HG03108 (cell line): ENCODE measurements around the gene ZNF23.
"Not testable (repeated sequence)": the region's sequence is repeated elsewhere in the genome, so short reads cannot be mapped to it uniquely, and the experiment has no call there.

Source experiments
- ATAC-seq: cut with Tn5 transposase; IDR thresholded peaks from one replicate; pipeline ENCODE4 v1.9.1; 2021; ENCODE audit warnings: moderate library complexity; ENCODE audit not compliant: unreplicated experiment

ZNF23 gene

DNA sequence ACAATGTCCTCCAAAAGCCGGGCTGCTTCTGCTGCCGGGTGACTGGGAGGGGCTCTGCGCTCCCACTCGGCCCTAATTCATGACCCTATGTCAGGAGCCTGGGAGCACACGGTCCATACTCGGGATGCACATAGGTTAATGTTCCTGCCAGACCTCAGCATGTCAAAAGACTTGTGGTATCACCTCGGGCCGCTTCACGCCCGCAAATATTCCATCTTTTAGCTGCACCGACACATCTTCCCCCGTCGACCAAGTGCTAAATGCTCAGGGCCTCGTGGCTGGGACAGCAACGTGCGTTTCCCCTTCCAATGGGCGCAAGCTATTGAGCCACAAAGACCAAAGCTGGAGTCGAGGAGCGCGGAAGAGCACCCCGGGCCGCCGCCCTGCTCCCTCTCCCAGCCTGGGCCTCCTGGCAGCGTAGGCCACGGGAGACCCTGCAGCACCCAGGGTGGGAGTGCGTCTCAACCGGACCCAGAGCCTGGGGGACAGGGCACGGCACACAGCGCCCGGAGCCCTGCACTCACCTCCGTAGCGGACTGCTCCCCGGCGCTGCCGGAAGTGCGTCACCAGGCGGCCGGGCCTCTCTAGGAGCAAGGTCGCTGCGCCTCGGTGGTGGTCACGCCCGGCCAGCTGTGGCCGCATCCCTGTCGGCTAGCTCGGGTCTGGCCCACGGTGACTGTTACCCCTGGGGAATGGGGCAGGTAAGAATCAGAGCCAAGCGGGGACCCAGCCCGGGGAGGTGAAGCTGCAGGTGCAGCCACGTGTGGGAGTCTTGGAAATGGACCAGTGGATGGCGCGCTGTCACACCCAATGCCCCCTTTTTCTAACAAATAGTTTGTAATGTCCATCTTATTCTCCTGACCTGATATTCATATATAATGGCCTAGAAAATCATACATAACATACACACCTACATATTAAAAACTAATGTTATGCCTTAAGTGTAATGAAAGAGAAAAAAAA, at the start of gene ZNF23:
TSS of gene ZNF23 (minus strand) at position 562 of the 963 bp plus-strand sequence. CDS start 5,451 bp downstream, outside the sequence.
- peak; percentile 98 for ATAC-seq

DNA sequence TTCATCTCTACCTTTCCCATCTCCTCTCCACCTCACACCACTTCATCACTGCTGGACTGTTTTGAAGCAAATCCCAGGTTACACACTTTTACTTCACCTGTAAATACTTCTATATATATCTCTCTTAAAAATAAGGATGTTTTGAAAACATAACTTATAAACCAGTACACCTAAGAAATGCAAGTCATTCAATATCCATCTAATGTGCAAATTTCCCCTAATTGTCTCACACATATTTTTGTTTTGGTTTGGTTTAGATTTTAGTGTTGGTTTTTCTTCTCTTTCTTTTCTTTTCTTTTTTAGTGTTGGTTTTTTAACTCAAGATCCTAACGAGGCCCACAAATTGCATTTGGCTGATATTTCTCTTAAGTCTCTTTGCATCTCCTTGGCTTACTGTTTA, 45.0 kb upstream of the ZNF23 start:
- no peak for ATAC-seq

DNA sequence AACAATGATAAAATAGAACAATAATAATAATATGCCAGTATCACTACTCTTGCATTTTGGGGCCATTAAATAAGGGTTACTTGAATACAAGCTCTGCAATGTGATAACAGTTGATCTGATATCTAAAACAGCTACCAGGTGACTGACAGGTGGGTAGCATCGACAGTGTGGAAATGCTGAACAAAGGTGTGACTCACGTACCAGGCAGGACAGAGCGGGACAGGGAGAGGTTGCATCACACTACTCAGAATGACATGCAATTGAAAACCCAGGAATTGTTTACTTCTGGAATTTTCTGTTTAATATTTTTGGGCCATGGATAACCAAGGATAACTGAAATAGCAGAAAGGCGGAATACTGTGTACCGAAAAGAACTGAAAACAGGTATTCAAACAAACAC, 42.9 kb upstream of the ZNF23 start:
- ATAC-seq: no peak

DNA sequence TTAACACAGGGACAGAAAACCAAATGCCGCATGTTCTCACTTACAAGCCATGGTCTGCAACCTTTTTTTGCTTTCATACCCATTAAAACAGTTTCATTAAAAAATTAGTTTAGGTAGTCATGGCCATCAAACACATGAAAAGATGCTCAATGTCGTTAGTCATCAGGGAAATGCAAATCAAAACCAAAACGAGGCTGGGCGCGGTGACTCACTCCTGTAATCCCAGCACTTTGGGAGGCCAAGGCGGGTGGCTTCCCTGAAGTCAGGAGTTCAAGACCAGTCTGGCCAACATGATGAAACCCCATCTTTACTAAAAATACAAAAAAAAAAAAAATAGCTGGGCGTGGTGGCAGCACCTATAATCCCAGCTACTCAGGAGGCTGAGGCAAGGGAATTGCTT, 42.0 kb upstream of the ZNF23 start:
- not testable (repeated sequence) for ATAC-seq

DNA sequence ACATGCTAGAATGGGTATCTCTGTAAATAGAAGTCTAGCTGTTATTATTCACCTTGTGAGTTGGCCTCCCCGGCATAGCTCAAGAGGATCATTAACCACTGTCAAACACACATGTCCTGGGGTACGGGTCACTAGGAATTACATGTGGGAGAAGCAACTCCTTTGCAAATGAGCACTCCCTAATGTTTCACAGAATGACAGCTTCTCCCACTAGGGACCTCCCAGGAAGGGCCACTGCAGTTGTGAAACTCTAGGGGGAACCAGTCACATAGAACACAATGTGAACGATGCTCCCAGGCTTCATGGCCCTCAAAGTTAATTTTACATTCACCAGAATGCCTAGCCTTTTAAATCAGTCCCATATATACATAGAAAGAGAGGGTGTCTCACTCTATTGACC, 39.5 kb upstream of the ZNF23 start:
- no peak for ATAC-seq

DNA sequence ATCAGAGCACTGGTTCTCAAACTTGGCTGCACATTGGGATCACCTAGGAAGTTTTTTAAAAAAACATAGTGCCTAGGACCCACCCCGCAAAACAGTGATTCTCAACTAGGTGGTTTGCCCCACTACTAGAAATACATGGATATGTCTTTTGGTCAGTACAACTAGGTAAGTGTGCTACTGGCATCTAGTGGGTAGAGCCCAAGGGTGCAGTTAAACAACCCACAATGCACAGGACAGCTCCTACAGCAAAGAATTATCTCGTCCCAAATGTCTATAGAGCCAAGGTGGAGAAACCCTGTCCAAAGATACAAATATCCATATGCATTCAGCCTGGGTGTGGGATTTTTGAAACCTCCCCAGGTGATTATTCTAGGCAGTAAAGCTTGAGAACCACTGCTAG, 38.9 kb upstream of the ZNF23 start:
- no peak for ATAC-seq

DNA sequence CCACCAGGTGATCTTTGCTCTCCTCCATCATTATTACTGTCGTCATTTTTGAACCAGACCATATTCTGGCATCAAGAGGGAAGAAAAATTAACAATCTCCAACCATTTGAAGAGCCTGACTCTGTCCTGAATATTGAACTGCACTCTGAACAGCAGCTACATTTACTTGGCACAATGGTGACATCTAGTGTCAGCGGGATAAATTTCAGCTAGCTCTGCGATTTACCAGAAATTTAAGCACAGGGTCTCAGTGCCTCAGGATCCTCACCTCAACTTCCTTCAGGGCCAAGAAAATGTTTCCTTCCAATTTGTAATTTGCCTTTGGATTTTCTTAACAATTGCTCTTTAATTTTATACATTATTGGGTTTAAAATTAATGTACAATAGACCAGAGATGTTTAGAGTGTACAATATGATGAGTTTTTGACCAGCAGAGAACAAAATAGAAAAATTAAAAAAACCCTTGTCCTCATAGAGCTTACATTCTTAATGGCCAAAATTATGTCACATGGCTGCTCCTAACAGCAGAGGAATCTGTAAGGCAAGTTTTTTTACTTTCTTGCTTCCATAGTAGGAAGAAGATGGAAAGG, 37.8 kb upstream of the ZNF23 start:
- no peak for ATAC-seq

DNA sequence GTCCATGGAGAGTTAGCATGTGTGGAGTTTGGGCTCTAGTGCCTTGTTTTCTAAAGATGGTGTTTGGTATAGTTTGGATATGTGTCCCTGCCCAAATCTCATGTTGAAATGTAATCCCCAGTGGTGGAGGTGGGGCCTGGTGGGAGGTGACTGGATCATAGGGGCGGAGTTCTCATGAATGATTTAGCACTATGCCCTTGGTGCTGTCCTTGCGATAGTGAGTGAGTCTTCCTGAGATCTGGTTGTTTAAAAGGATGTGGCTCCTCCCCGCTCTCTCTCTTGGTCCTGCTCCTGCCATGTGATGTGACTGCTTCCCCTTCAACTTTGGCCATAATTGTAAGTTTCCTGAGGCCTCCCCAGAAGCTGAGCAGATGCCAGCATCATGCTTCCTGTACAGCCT, 36.0 kb upstream of the ZNF23 start:
- ATAC-seq: no peak

DNA sequence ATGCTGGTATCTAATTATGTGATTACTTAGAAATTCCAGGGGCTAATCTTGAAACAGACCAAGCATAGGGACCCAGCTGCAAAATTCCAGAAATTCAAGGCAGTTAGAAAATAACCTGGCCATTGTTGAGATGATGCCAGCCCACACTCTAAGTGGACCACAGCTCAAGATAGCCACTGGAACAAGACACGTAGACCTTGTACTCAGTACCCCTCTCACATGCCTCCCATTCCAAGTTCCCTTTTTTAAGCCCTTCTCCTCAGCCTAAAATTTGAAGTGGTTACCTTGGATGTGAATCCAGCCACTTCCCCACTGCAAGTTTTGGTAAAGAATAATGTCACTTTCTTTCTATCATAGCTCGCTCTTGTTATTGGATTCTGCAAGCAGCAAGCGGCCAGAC, 31.2 kb upstream of the ZNF23 start:
- no peak for ATAC-seq

DNA sequence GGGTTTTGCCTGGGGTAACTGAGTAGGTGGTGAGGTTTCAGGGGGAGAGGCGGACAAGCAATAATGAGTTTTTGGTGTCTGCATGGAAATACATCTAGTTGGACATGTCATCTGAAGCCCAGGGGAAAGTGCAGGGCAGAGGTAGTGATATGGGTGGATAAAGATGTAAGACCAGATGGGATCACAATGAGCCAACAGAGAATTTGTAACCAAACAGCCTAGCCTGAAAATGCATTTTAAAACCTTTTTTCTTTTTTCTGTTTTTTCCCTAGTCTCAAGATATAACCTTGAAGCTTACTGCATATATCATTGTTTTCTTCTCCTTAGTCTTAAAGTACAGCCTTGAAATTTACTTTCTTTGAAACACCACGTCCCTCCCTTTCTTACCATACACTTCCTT, 30.7 kb upstream of the ZNF23 start:
- ATAC-seq: no peak

DNA sequence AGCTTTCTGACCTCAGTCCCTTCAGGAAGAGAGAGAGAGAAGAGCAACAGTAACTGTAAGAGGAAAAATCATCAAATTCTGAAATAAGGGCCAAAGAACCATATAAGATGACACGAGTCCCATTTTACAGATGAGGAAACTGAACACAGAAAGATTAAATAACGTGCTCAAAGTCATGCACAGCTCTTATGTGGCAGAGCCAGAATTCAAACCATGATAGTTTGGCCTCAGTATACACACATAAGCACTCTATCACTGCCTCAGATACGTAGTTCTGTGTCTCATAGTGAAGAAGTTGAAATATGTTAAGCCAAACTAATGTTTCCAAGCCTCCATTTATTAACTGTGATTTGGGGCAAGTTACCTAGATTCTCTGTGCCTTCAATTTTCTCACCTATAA, 29.0 kb upstream of the ZNF23 start:
- ATAC-seq: no peak

DNA sequence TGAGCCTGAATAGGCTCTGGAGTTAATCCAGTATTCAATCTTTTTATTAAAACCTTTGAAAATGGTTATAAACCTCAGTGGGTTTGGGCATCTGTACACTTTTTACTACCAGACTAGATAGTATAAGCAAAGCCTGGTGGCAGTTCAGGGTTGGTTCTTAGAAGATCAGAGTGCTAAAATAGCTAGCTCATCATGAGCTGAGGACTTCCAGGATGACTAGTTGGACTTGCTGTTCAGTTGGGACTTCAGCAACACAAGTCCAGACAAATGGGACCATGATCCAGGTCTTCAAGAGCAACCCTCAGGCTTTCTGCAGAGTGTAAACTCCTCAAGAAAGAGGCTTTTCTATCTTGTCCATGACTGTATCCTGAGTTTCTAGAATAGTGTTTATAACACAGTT, 28.3 kb upstream of the ZNF23 start:
- ATAC-seq: no peak

DNA sequence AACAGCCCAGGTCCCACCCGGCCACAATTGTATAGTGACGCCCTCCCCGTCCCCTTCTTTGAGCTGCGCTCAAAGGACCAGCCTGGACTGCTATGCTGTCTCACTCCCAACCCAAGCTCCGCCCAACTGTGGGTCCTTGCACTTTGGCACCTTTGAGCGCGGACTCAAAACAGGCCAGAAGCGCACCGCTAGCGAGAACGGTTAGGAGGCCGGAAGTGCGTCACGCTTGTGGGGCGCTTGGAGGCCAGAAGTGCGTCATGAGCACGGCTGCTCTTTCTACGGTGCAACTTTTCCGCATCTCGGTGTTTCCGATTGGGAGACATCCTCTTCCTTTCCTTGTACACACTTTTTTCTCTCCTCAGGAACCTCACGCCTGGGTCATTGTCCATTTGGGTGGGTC, 27.1 kb upstream of the ZNF23 start, which contains the start of gene ZNF19:
TSS of gene ZNF19 (minus strand) at position 203 of the 400 bp plus-strand sequence. CDS start 7,210 bp downstream, outside the sequence.
- ATAC-seq: no peak

DNA sequence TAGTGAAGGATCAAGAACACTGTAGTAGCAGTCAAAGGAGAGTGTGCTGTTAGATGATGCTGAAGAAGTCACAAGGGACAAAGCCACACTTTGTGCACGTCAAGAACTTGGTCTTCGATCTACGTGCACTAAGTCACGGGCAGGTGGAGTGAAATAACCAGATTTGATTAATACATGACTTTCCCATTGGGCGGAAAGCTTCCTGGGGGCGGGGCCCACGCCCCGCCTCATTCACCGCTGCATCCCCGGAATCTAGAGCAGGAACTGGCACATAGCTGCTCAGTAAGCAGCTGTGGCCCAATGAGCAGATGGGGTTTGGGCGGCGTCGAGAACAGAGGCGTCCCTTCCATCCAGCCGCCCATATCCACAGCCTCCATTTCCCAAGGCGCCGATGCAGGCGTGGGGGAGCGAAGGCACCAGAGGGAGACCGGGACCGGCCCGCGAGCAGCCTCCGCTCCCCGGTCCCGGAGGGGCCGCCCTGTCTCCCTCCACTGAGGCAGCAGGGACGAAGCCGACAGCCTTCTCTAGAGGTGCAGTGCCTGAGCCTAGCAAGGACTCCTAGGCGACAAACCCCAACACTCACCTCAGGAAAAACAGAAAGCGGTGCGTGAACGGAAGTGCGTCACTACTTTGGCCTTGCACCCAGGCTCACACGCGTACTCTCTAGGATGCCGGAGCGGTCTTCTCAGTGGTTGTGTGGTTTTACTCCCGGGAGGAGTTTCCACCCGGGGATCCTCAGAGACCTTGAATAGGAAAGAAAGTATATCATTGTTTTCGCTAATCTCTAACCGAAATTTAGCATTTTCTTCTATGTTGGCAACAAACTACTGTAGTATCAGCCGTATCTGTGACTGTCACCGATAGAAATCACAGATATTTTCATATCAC, 22.2 kb upstream of the ZNF23 start:
- peak; percentile 83 for ATAC-seq

DNA sequence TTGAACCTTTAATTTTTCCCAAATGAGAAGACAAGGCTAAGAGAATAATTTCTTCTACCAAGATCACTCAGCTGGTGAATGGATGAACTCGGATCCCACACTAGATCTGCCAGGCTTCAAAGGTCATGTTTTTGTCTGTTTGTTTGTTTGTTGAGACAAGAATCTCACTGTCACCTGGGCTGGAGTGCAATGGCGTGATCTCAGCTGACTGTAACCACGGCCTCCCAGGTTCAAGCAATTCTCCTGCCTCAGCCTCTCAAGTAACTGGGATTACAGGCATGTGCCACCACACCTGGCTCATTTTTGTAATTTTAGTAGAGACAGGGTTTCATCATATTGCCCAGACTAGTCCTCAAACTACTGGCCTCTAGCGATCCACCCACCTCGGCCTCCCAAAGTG, 20.5 kb upstream of the ZNF23 start:
- no peak for ATAC-seq

DNA sequence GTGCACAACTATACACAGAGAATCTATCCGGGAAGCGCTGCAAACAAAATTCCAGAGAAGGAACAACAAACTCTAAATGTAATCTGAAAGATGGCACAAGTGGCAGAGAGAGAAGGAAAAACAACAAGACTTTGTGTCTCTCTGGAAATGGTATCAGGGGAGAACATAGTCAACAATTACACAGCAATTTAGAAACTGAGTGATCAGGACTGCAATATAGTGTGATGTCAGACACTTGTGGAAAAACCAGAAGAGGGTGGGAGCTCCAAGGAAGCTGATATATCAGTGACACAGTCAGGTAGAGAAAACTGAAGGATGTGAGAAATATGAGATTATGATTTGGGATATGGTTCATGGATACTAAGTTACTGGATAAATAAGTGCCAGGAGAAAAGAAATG, 18.9 kb upstream of the ZNF23 start:
- no peak for ATAC-seq

DNA sequence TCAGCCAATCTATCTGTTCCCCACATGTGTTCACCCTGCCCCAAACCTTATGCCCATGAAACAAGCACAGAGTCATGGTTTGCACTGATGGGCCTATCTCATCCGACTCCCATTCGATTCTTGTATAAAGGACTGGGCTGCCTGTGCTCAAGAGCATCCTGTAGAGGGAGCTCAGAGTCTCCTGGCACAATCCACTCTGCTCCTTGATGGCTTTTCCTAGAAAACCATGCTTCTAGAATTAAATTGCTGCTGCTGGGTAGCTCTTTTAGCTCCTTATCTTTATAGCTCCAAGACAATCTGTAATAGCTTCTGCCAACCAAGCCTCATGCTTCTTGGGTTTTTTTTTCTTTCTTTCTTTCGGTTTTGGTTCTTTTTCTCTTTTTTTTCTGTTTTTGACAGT, 17.4 kb upstream of the ZNF23 start:
- no peak for ATAC-seq

DNA sequence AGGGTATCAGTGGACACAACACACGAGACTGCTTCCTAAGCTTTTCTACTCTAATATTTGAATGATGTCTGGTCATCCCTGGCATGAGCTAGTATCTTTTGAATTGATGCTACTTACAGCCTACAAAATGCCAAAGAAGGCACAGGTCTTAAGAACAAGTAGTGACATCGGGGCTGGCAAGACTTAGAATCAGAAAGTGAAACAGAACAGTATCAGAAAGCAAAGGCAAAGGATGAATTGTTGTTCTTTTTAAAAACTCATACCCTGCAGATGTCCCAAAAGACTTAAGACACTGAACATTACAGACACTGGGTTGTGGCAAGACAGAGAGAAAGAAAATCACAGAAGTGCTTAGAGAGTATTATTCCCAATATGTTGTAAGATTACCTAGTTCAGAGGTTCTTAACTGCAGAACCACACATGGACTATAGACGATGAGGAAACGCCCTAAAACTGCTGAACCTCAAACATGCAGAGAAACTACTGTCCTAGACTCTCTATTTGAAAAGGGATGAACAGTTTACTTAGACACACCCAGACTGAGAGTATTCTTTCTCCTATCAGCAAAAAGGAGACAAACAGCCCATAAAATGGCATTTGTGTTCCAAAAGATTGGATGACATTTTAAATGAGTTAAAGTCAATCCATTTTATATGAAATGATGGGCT, 14.5 kb upstream of the ZNF23 start:
- ATAC-seq: no peak

DNA sequence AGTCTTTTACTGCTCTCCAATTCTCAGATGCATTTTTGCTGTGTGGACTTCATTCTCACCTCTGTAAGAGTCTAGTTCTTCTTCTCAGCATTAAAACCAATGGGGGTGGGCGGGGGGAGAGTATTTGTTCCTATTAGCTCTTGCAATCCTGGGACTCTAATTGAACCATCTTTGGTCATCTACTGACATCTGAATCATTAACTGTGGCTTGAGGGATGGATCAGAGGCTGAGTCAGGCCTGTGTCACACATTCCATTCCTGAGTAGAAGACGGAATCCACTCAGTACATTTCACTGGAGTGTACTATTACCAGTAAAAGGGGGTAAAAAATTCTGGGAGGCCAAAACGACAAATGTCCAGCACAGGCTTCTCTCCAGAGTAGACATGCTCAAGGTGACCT, 12.8 kb upstream of the ZNF23 start:
- no peak for ATAC-seq

DNA sequence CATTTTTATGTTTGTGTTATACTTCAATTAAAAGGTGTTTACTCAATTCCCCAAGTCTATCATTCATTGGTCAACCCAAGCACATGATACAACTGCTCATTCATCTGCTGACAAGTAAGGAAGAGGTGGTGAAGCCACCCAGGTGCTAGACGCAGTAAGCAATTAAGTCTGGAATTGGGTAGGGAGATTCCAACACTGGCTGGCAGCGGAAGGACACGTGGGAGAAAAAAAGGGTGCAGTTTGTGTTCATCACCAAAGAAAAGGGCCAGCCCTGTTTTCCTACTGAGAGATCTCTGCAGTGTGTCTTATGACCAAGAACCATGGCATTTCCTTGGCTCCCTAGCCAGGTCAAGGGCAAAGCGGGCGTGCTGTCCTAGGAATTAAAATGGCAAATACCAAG, 11.8 kb upstream of the ZNF23 start:
- ATAC-seq: no peak

DNA sequence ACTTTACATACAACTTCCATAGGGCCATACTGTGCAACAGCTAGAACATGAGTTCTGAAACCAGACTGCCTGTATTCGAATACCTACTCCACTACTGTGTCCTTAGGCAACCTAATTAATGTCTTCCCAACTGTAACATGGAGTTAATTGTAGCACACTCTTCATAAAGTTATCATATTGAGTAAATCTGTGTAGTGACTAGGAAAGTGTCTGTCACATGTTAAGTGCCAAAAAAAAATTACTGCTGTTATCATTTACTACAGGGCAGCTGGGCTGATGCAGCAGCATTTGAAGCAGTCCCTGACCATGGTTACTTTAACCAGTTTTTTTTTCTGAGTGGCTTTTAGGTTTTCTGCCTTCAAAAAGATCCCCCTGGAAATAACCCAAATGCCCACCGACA, 10.9 kb upstream of the ZNF23 start:
- ATAC-seq: no peak
